Neural crest cell (in vitro differentiated cells): ENCODE measurements around the gene PTK6. TPM values are rescaled to one million over a fixed set of nuclear protein-coding genes. Genes with fewer than 3 reads are reported as not detected.

Experiments
- DNase-seq: peaks from one replicate; pipeline ENCODE4 v3.0.0; 2021; ENCODE audit warnings: low read depth, mixed read lengths, low spot score
- H3K27ac Mint-ChIP-seq: one replicate; pipeline ENCODE4 v1.8.0; 2021; ENCODE audit warnings: mild to moderate bottlenecking, mixed read lengths; ENCODE audit not compliant: unreplicated experiment
- H3K27me3 Mint-ChIP-seq: 2 replicates; pipeline ENCODE4 v1.8.0; 2021; ENCODE audit warnings: low read depth, mild to moderate bottlenecking, mixed read lengths
- H3K36me3 Mint-ChIP-seq: 2 replicates; pipeline ENCODE4 v1.8.0; 2021; ENCODE audit warnings: low read depth, mild to moderate bottlenecking, mixed read lengths
- H3K4me1 Mint-ChIP-seq: 2 replicates; pipeline ENCODE4 v1.8.0; 2021; ENCODE audit warnings: mixed read lengths
- H3K4me3 Mint-ChIP-seq: one replicate; pipeline ENCODE4 v1.8.0; 2021; ENCODE audit warnings: mild to moderate bottlenecking, mixed read lengths
- H3K9me3 Mint-ChIP-seq: 2 replicates; pipeline ENCODE4 v1.8.0; 2021; ENCODE audit warnings: mixed read lengths
- CTCF ChIP-seq: fragments of 200-600 bp; sonication (generic); conservative IDR thresholded peaks from 2 replicates; pipeline ENCODE4 v1.5.0; 2021; ENCODE audit warnings: antibody characterized with exemption, mild to moderate bottlenecking
- total RNA-seq: library from RNA; stranded (reverse); gene quantifications from 2 replicates; pipeline ENCODE4 v1.2.1, GENCODE V29; 2021

Gene PTK6
- total RNA-seq, 1 donor from 2014 or later = not detected

- Mint-ChIP-seq H3K9me3 (no peaks in the 10 kb centered on the region), H3K4me1 (no peaks in the 10 kb centered on the region), H3K36me3 (no peaks in the 10 kb centered on the region), H3K4me3 (no peak overlapping the region), H3K27me3 (no peaks in the 10 kb centered on the region), H3K27ac (no peak overlapping the region)
- no peak for DNase-seq
- TF ChIP-seq CTCF = no peak
These were observed 30.4 kb upstream of the PTK6 start for GRCh38 chr20:63567386-63568169.

- Mint-ChIP-seq H3K9me3 (no peaks in the 10 kb centered on the region), H3K4me1 (no peaks in the 10 kb centered on the region), H3K27ac (no peak overlapping the region), H3K4me3 (no peak overlapping the region), H3K36me3 (no peaks in the 10 kb centered on the region), H3K27me3 (no peaks in the 10 kb centered on the region)
- no peak for DNase-seq
- no peak for TF ChIP-seq CTCF
These were observed 29.9 kb upstream of the PTK6 start for GRCh38 chr20:63567136-63567385.

GRCh38 chr20:63566395-63567135, 29.4 kb upstream of the PTK6 start:
- Mint-ChIP-seq H3K4me1 (no peaks in the 10 kb centered on the region), H3K9me3 (no peaks in the 10 kb centered on the region), H3K36me3 (no peaks in the 10 kb centered on the region), H3K27me3 (no peaks in the 10 kb centered on the region), H3K27ac (no peak overlapping the region), H3K4me3 (no peak overlapping the region)
- DNase-seq = no peak
- TF ChIP-seq CTCF = no peak

- Mint-ChIP-seq H3K9me3 (no peaks in the 10 kb centered on the region), H3K36me3 (no peaks in the 10 kb centered on the region), H3K4me3 (no peak overlapping the region), H3K4me1 (no peaks in the 10 kb centered on the region), H3K27ac (no peak overlapping the region), H3K27me3 (no peaks in the 10 kb centered on the region)
- DNase-seq = no peak
- no peak for TF ChIP-seq CTCF
These were observed 28.6 kb upstream of the PTK6 start for GRCh38 chr20:63565699-63566335.

GRCh38 chr20:63565021-63565698, 28.0 kb upstream of the PTK6 start:
- H3K9me3 Mint-ChIP-seq = no peaks in the 10 kb centered on the region
- no peak for TF ChIP-seq CTCF
- no peaks in the 10 kb centered on the region for H3K27me3 Mint-ChIP-seq
- no peak overlapping the region for H3K4me3 Mint-ChIP-seq
- peaks cover 3% of the 10 kb centered on the region for H3K36me3 Mint-ChIP-seq
- no peak overlapping the region for H3K27ac Mint-ChIP-seq
- no peak for DNase-seq
- no peaks in the 10 kb centered on the region for H3K4me1 Mint-ChIP-seq
